SK-N-SH (cell line): ENCODE data around the gene TMEM164. TPM values are rescaled to one million over a fixed set of nuclear protein-coding genes. Genes with fewer than 3 reads are reported as not detected.

Experiments
- CTCF ChIA-PET: fragments of 300-600, 350-600 bp; formaldehyde crosslinking; extraction: SDS; loops from one replicate; lab custom pipeline; 2021; lab: Yijun Ruan, JAX
- POLR2A ChIA-PET: fragments of 350-600 bp; sonication (Branson Sonifier 250); formaldehyde crosslinking; extraction: SDS; loops from one replicate; lab custom pipeline; 2020; ENCODE audit warnings: antibody characterized with exemption, inconsistent platforms; lab: Yijun Ruan, JAX
- DNase-seq: peaks from one replicate; pipeline ENCODE4 v3.0.0; 2012
- H2AFZ ChIP-seq: fragments of 200-600 bp; sonication (generic); 2 replicates; pipeline ENCODE4 v1.8.1; 2016; ENCODE audit warnings: antibody characterized with exemption, mild to moderate bottlenecking, low read depth
- H3F3A ChIP-seq: fragments of 200-600 bp; sonication (generic); replicated peaks from 2 replicates; pipeline ENCODE3; 2016; ENCODE audit warnings: antibody characterized with exemption, mild to moderate bottlenecking; ENCODE audit not compliant: insufficient read depth
- H3K27ac ChIP-seq, 2 experiments: fragments of 200-500 bp in 1 of 2; fragments of 200-600 bp in 1 of 2; sonication (Bioruptor generic) in 1 of 2; sonication (generic), shearing (Covaris generic) in 1 of 2; 2 replicates each; pipeline versions ENCODE4 v1.5.1 to v1.6.1; 2014 to 2016; ENCODE audit warnings: low read depth in 2 of 2, inconsistent platforms in 1 of 2, low read length in 1 of 2, mild to moderate bottlenecking in 1 of 2, mixed read lengths in 1 of 2
- H3K27me3 ChIP-seq: fragments of 200-600 bp; sonication (generic), shearing (Covaris generic); 2 replicates; pipeline ENCODE4 v1.6.1; 2016; ENCODE audit warnings: mixed run types; ENCODE audit not compliant: insufficient read depth
- H3K36me3 ChIP-seq, 2 experiments: fragments of 200-500 bp in 1 of 2; fragments of 200-600 bp in 1 of 2; sonication (Bioruptor generic) in 1 of 2; sonication (generic) in 1 of 2; replicated peaks in 1 of 2; 2 replicates each; pipeline versions ENCODE3 to v1.5.1; 2014 to 2016; ENCODE audit warnings: low read length in 1 of 2, mild to moderate bottlenecking in 1 of 2; ENCODE audit not compliant: insufficient read depth in 2 of 2, control insufficient read depth in 1 of 2
- H3K4me1 ChIP-seq, 2 experiments: fragments of 200-500 bp in 1 of 2; fragments of 200-600 bp in 1 of 2; sonication (Bioruptor generic) in 1 of 2; sonication (generic), shearing (Covaris generic) in 1 of 2; 2 replicates each; pipeline versions ENCODE4 v1.5.1 to v1.6.1; 2014 to 2016; ENCODE audit warnings: low read depth in 1 of 2, low read length in 1 of 2, mixed run types in 1 of 2; ENCODE audit not compliant: insufficient read depth in 2 of 2, control insufficient read depth in 1 of 2
- H3K4me2 ChIP-seq: fragments of 200-600 bp; sonication (generic), shearing (Covaris generic); 2 replicates; pipeline ENCODE4 v1.6.1; 2017; ENCODE audit warnings: mixed run types
- H3K4me3 ChIP-seq, 2 experiments: fragments of 200-500 bp in 1 of 2; fragments of 200-600 bp in 1 of 2; sonication (Bioruptor generic) in 1 of 2; sonication (generic), shearing (Covaris generic) in 1 of 2; 2 replicates each; pipeline versions ENCODE4 v1.5.1 to v1.8.1; 2014 to 2016; ENCODE audit warnings: low read depth in 2 of 2, inconsistent platforms in 1 of 2, low read length in 1 of 2, mild to moderate bottlenecking in 1 of 2, mixed read lengths in 1 of 2, moderate library complexity in 1 of 2
- H3K79me2 ChIP-seq: fragments of 200-600 bp; sonication (generic); 2 replicates; pipeline ENCODE4 v1.8.1; 2017; ENCODE audit warnings: mild to moderate bottlenecking; ENCODE audit not compliant: insufficient read depth
- H3K9ac ChIP-seq: fragments of 200-600 bp; sonication (generic); 2 replicates; pipeline ENCODE4 v1.6.1; 2017; ENCODE audit warnings: mixed run types
- H3K9me2 ChIP-seq: fragments of 200-600 bp; sonication (generic); 2 replicates; pipeline ENCODE4 v1.6.1; 2017; ENCODE audit warnings: mixed run types
- H3K9me3 ChIP-seq: fragments of 200-600 bp; sonication (generic); 2 replicates; pipeline ENCODE4 v1.6.1; 2017; ENCODE audit warnings: mixed run types, mild to moderate bottlenecking, moderate library complexity
- H4K20me1 ChIP-seq: fragments of 200-600 bp; sonication (generic); 2 replicates; pipeline ENCODE4 v1.6.1; 2017; ENCODE audit warnings: mild to moderate bottlenecking, mixed run types; ENCODE audit not compliant: insufficient read depth
- EP300 ChIP-seq, 2 experiments: IDR thresholded peaks; 2 replicates each; pipeline versions ENCODE4 v1.4.0 to v1.6.1; 2012; ENCODE audit warnings: borderline replicate concordance in 1 of 2, low read depth in 1 of 2, low read length in 1 of 2
- FOXM1 ChIP-seq: IDR thresholded peaks from 2 replicates; pipeline ENCODE4 v1.4.0; 2012; ENCODE audit warnings: low read depth, mild to moderate bottlenecking
- IRF3 ChIP-seq: fragments of 150-350 bp; IDR thresholded peaks from 2 replicates; pipeline ENCODE4 v1.6.1; 2016; ENCODE audit warnings: mild to moderate bottlenecking, low read depth, low read length
- PBX3 ChIP-seq: IDR thresholded peaks from 2 replicates; pipeline ENCODE4; 2012
- RCOR1 ChIP-seq: fragments of 150-350 bp; IDR thresholded peaks from 2 replicates; pipeline ENCODE4 v1.6.1; 2017; ENCODE audit warnings: antibody characterized with exemption, low read length
- RFX5 ChIP-seq: IDR thresholded peaks from 2 replicates; pipeline ENCODE4 v1.6.1; 2012; ENCODE audit warnings: mild to moderate bottlenecking, improper control_type of control experiment, low read length
- RXRA ChIP-seq: IDR thresholded peaks from 2 replicates; pipeline ENCODE4 v1.4.0; 2012; ENCODE audit warnings: low read depth, mild to moderate bottlenecking, borderline replicate concordance
- TCF12 ChIP-seq: IDR thresholded peaks from 2 replicates; pipeline ENCODE4 v1.4.0; 2012
- WGBS: methylation state at CpG from one replicate; pipeline ENCODE4 v1.1.6; 2017; ENCODE audit warnings: low lambda C conversion rate; 5-methylcytosine and 5-hydroxymethylcytosine counted together
- polyA plus RNA-seq, 3 experiments: library from polyadenylated mRNA; depleted of rRNA; stranded (reverse); fragments of >200 nt; gene quantifications; 2 replicates each; pipeline ENCODE4 v1.2.3, GENCODE V29; 2012
- TF ChIP-seq, protein P1 (sequence below): IDR thresholded peaks from 2 replicates; pipeline ENCODE4 v1.4.0; 2012; ENCODE audit warnings: low read depth

The TMEM164 gene
- polyA plus RNA-seq, 1 of the 3 experiments (the other 2 are of a cell fraction) = 11.9 TPM

- H3K36me3 ChIP-seq = peaks cover 2 to 4% of the 10 kb centered on the region in 2 experiments
- POLR2A ChIA-PET = no interaction called here
- no peaks in the 10 kb centered on the region for H4K20me1 ChIP-seq
- no peak overlapping the region for H3K27ac ChIP-seq
- no peak for DNase-seq
- CTCF ChIA-PET = no interaction called here
- WGBS = 24% methylated on average over 1 of the region's 1 CpG
- TF ChIP-seq TCF12 (no peak), PBX3 (no peak), RCOR1 (no peak), FOXM1 (no peak), EP300 (IDR thresholded peaks at IDR 0.05; ENCODE audit: borderline replicate concordance in 1 of 2, low read depth in 1 of 2, low read length in 1 of 2) (no peak), RXRA (no peak), RFX5 (no peak), IRF3 (no peak)
- TF ChIP-seq, protein P1, sequence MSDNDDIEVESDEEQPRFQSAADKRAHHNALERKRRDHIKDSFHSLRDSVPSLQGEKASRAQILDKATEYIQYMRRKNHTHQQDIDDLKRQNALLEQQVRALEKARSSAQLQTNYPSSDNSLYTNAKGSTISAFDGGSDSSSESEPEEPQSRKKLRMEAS = no peak
- H2AFZ ChIP-seq = no peak overlapping the region
- no peaks in the 10 kb centered on the region for H3F3A ChIP-seq
- H3K27me3 ChIP-seq = no peaks in the 10 kb centered on the region
- no peak overlapping the region for H3K9ac ChIP-seq
- H3K79me2 ChIP-seq = no peaks in the 10 kb centered on the region
- H3K4me3 ChIP-seq = no peak overlapping the region
- no peak overlapping the region for H3K4me2 ChIP-seq
- no peaks in the 10 kb centered on the region for H3K9me2 ChIP-seq
- H3K9me3 ChIP-seq = no peaks in the 10 kb centered on the region
- H3K4me1 ChIP-seq = no peaks in the 10 kb centered on the region; a peak in 2 of 4 replicates
Observed at GRCh38 chrX:110025395-110025794, 22.5 kb downstream of the TMEM164 start.

DNA sequence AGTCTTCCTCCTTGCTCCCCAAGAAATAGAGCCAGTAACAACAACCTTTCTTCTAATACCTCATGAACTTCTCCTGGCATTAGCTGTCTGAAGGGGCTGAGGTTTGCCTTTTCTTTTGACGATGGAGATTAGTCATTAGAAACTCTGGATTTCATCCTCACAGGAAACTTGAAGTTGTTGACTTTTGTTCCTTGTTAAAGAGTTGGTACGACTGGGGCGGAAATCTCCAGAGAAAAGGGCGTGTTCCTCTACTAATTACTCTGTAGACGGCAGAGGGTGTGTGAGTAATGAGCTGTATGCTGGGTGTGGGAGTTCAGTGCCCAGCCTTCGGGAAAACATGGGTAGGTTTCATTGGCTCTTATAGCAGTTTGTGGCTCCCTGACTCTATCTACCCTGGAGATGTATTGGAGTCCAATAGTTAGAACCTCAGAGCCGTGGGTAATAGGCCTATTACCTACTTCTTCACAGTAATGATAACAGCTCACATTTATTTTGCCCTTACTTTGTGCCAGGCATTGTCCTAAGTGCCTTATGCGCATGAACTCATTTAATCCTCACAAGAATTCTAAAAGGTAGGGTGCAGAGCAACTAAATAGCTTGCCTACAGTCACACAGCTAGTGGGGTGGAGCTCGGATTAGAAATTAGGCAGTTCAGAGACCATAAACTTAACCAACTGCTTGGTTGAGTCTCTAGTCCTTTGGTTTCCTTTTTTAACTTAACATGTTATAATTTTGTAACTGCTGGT, 23.4 kb downstream of the TMEM164 start:
- CTCF ChIA-PET = no interaction called here
- POLR2A ChIA-PET = no interaction called here
- TF ChIP-seq PBX3 (no peak), IRF3 (no peak)
- TF ChIP-seq, protein P1 = no peak
- Histone ChIP-seq H3K9me2 (no peaks in the 10 kb centered on the region), H3K27me3 (no peaks in the 10 kb centered on the region), H2AFZ (no peak overlapping the region), H4K20me1 (no peaks in the 10 kb centered on the region), H3K9me3 (no peaks in the 10 kb centered on the region), H3K4me2 (no peak overlapping the region), H3F3A (no peaks in the 10 kb centered on the region), H3K27ac (no peak overlapping the region), H3K36me3 (peaks cover 0 to 2% of the 10 kb centered on the region in 2 experiments), H3K9ac (no peak overlapping the region), H3K4me3 (no peak overlapping the region), H3K4me1 (no peaks in the 10 kb centered on the region; a peak in 1 of 4 replicates), H3K79me2 (no peaks in the 10 kb centered on the region)
- WGBS = 44% methylated on average over 9 of the region's 9 CpGs
- no peak for DNase-seq
